ENCODE measurements around the gene MED13L.

Gene MED13L

GRCh38 chr12:116071555-116072230, 205.8 kb downstream of the MED13L start:
- DNase-seq, result no peak

GRCh38 chr12:116070444-116070843, 207.0 kb downstream of the MED13L start:
- DNase-seq, result no peak

GRCh38 chr12:116069943-116070342, 207.6 kb downstream of the MED13L start:
- no peak for DNase-seq

GRCh38 chr12:116068853-116069252, 208.6 kb downstream of the MED13L start:
- DNase-seq, result no peak

- DNase-seq, result no peak
Measured at GRCh38 chr12:116068371-116068770, 209.1 kb downstream of the MED13L start.

GRCh38 chr12:116067892-116068291, 209.6 kb downstream of the MED13L start:
- no peak for DNase-seq

GRCh38 chr12:116066381-116067230, 210.9 kb downstream of the MED13L start:
- no peak for DNase-seq

- DNase-seq, result no peak
Measured at GRCh38 chr12:116065606-116066005, 211.9 kb downstream of the MED13L start.

- no peak for DNase-seq
Measured at GRCh38 chr12:116064493-116064892, 213.0 kb downstream of the MED13L start.

GRCh38 chr12:116062698-116063097, 214.8 kb downstream of the MED13L start:
- DNase-seq, result no peak

GRCh38 chr12:116060764-116061163, 216.7 kb downstream of the MED13L start:
- DNase-seq, result no peak

- DNase-seq, result no peak
Measured at GRCh38 chr12:116059904-116060303, 217.6 kb downstream of the MED13L start.

GRCh38 chr12:116058574-116058973, 218.9 kb downstream of the MED13L start:
- no peak for DNase-seq

GRCh38 chr12:116057356-116057755, 220.1 kb downstream of the MED13L start:
- DNase-seq, result no peak

- DNase-seq, result no peak
Measured at GRCh38 chr12:116055895-116056607, 221.4 kb downstream of the MED13L start.

GRCh38 chr12:116054280-116054679, 223.2 kb downstream of the MED13L start:
- no peak for DNase-seq

GRCh38 chr12:116053479-116054200, 223.9 kb downstream of the MED13L start:
- DNase-seq, result no peak

- no peak for DNase-seq
Measured at GRCh38 chr12:116050275-116050674, 227.2 kb downstream of the MED13L start.

GRCh38 chr12:116048879-116049278, 228.6 kb downstream of the MED13L start:
- no peak for DNase-seq

GRCh38 chr12:116046039-116046438, 231.5 kb downstream of the MED13L start:
- DNase-seq, result no peak

- no peak for DNase-seq
Measured at GRCh38 chr12:116045150-116045549, 232.3 kb downstream of the MED13L start.

GRCh38 chr12:116043659-116044535, 233.6 kb downstream of the MED13L start:
- DNase-seq, result no peak

Measured in GF-D8 (cell line).